Pons (tissue), 1 donor: ENCODE results near the gene CNTN4.

Experiments
- DNase-seq: peaks from one replicate; pipeline ENCODE4 v3.0.0-alpha.2; 2016; ENCODE audit warnings: low spot score

Gene CNTN4

GRCh38 chr3:2589336-2589969 is 490.8 kb downstream of the CNTN4 start:
- no peak for DNase-seq

- no peak for DNase-seq
Measured at GRCh38 chr3:2595486-2595885, 496.8 kb downstream of the CNTN4 start.

GRCh38 chr3:2597615-2598014 is 498.9 kb downstream of the CNTN4 start:
- DNase-seq = no peak

- DNase-seq = no peak
Measured at GRCh38 chr3:2599471-2599870, 500.8 kb downstream of the CNTN4 start.

GRCh38 chr3:2603692-2604289 is 505.1 kb downstream of the CNTN4 start:
- no peak for DNase-seq

GRCh38 chr3:2614578-2614977 is 515.9 kb downstream of the CNTN4 start:
- no peak for DNase-seq

GRCh38 chr3:2615080-2615479 is 516.4 kb downstream of the CNTN4 start:
- no peak for DNase-seq

- no peak for DNase-seq
Measured at GRCh38 chr3:2623436-2623835, 524.8 kb downstream of the CNTN4 start.

GRCh38 chr3:2628117-2628516 is 529.5 kb downstream of the CNTN4 start:
- no peak for DNase-seq

- no peak for DNase-seq
Measured at GRCh38 chr3:2635511-2635910, 536.8 kb downstream of the CNTN4 start.

- DNase-seq = no peak
Measured at GRCh38 chr3:2643606-2644005, 544.9 kb downstream of the CNTN4 start.

- DNase-seq = no peak
Measured at GRCh38 chr3:2645001-2645400, 546.3 kb downstream of the CNTN4 start.

- DNase-seq = no peak
Measured at GRCh38 chr3:2650746-2651145, 552.1 kb downstream of the CNTN4 start.

- DNase-seq = no peak
Measured at GRCh38 chr3:2652386-2652785, 553.7 kb downstream of the CNTN4 start.

- DNase-seq = no peak
Measured at GRCh38 chr3:2653706-2654105, 555.0 kb downstream of the CNTN4 start.

GRCh38 chr3:2655229-2655701 is 556.6 kb downstream of the CNTN4 start:
- no peak for DNase-seq

- no peak for DNase-seq
Measured at GRCh38 chr3:2656806-2657777, 558.4 kb downstream of the CNTN4 start.

GRCh38 chr3:2657971-2658370 is 559.3 kb downstream of the CNTN4 start:
- DNase-seq = no peak

- DNase-seq = no peak
Measured at GRCh38 chr3:2659896-2660295, 561.2 kb downstream of the CNTN4 start.

- no peak for DNase-seq
Measured at GRCh38 chr3:2661078-2661477, 562.4 kb downstream of the CNTN4 start.

GRCh38 chr3:2677501-2677900 is 578.8 kb downstream of the CNTN4 start:
- DNase-seq = no peak

- no peak for DNase-seq
Measured at GRCh38 chr3:2680236-2680635, 581.6 kb downstream of the CNTN4 start.

GRCh38 chr3:2684046-2684445 is 585.4 kb downstream of the CNTN4 start:
- DNase-seq = no peak
